Measurements from ENCODE around the gene PSMB11. TPM values are rescaled to one million over a fixed set of nuclear protein-coding genes. Genes with fewer than 3 reads are reported as not detected.

PSMB11 gene
- total and polyA plus RNA-seq, 11 donors, result not detected

- no peak overlapping the region for H3K27ac ChIP-seq
- H3K27me3 ChIP-seq, result no peaks in the 10 kb centered on the region
- TF ChIP-seq POLR2A (IDR thresholded peaks at IDR 0.05) (no peak), CTCF (IDR thresholded peaks at IDR 0.05) (no peak)
- intact Hi-C loops (cut with DNase I), result no loop called here
- 70 to 86% (median 81%) methylated on average over 4 of the region's 4 CpGs for WGBS, 4 donors
- no peaks in the 10 kb centered on the region for H3K36me3 ChIP-seq
- DNase-seq, result no peak
- no peak overlapping the region for H3K4me3 ChIP-seq
- H3K9me3 ChIP-seq, result no peaks in the 10 kb centered on the region
- ATAC-seq, result no peak
- no peaks in the 10 kb centered on the region for H3K4me1 ChIP-seq
Measured at GRCh38 chr14:23015618-23016017, 26.4 kb upstream of the PSMB11 start.

GRCh38 chr14:23017091-23017490 is 24.9 kb upstream of the PSMB11 start:
- 84 to 89% (median 87%) methylated on average over 5 of the region's 5 CpGs for WGBS, 4 donors
- no peak for ATAC-seq
- intact Hi-C loops (cut with DNase I), result no loop called here
- no peak for TF ChIP-seq CTCF (IDR thresholded peaks at IDR 0.05)
- no peak for TF ChIP-seq POLR2A (IDR thresholded peaks at IDR 0.05)
- Histone ChIP-seq H3K27ac (no peak overlapping the region), H3K36me3 (no peaks in the 10 kb centered on the region), H3K27me3 (no peaks in the 10 kb centered on the region), H3K4me1 (no peaks in the 10 kb centered on the region), H3K4me3 (no peak overlapping the region), H3K9me3 (no peaks in the 10 kb centered on the region)
- no peak for DNase-seq

GRCh38 chr14:23018107-23018506 is 23.9 kb upstream of the PSMB11 start:
- no peak for DNase-seq

More at GRCh38 chr14:23018107-23018506, 23.9 kb upstream of the PSMB11 start:
- Histone ChIP-seq H3K4me1 (peaks cover 0 to 5% (median 0%) of the 10 kb centered on the region in 12 donors), H3K27ac (no peak overlapping the region), H3K27me3 (no peaks in the 10 kb centered on the region), H3K9me3 (no peaks in the 10 kb centered on the region), H3K4me3 (no peak overlapping the region), H3K36me3 (no peaks in the 10 kb centered on the region)
- ATAC-seq, result no peak
- intact Hi-C loops (cut with DNase I), result no loop called here
- TF ChIP-seq POLR2A (IDR thresholded peaks at IDR 0.05) (no peak), CTCF (IDR thresholded peaks at IDR 0.05) (no peak)

Data from heart left ventricle (tissue), 16 donors.